Upper lobe of left lung (tissue), 4 donors: ENCODE measurements around the gene RASSF6.

Experiments used
- CTCF ChIP-seq, 6 experiments: fragments of 450-650 bp in 4 of 6; fragments of 200-600 bp in 2 of 6; sonication (generic) in 2 of 6; IDR thresholded peaks; one replicate each; pipeline ENCODE4 v1.5.1; 2016 to 2019; ENCODE audit warnings: antibody characterized with exemption in 6 of 6
- EP300 ChIP-seq, 4 donors: sonication (generic); formaldehyde crosslinking; IDR thresholded peaks; one replicate each; pipeline ENCODE4 v1.5.1; 2017; ENCODE audit warnings: antibody characterized with exemption in 4 of 4, control low read depth in 2 of 4
- POLR2A ChIP-seq, 4 donors: fragments of 450-650 bp; IDR thresholded peaks; one replicate each; pipeline ENCODE4 v1.5.1; 2016 to 2017; ENCODE audit warnings: antibody characterized with exemption in 4 of 4, mild to moderate bottlenecking in 2 of 4

GRCh38 chr4:73653695-73654106, 33.5 kb upstream of the RASSF6 start:
- TF ChIP-seq CTCF (IDR thresholded peaks at IDR 0.05) (peak in 4 of 6 experiments; percentile 9 to 46 (median 35)), POLR2A (IDR thresholded peaks at IDR 0.05) (no peak), EP300 (IDR thresholded peaks at IDR 0.05) (no peak)
